ENCODE measurements around the gene CNST.

CNST gene

GRCh38 chr1:246577082-246577719, 10.9 kb downstream of the CNST start:
- TF ChIP-seq, protein P1, sequence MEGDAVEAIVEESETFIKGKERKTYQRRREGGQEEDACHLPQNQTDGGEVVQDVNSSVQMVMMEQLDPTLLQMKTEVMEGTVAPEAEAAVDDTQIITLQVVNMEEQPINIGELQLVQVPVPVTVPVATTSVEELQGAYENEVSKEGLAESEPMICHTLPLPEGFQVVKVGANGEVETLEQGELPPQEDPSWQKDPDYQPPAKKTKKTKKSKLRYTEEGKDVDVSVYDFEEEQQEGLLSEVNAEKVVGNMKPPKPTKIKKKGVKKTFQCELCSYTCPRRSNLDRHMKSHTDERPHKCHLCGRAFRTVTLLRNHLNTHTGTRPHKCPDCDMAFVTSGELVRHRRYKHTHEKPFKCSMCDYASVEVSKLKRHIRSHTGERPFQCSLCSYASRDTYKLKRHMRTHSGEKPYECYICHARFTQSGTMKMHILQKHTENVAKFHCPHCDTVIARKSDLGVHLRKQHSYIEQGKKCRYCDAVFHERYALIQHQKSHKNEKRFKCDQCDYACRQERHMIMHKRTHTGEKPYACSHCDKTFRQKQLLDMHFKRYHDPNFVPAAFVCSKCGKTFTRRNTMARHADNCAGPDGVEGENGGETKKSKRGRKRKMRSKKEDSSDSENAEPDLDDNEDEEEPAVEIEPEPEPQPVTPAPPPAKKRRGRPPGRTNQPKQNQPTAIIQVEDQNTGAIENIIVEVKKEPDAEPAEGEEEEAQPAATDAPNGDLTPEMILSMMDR (IDR thresholded peaks at IDR 0.05) = no peak
- Histone ChIP-seq H3K27ac (no peak overlapping the region), H3K4me3 (no peak overlapping the region)
- no peak for DNase-seq (ENCODE audit: low spot score)

GRCh38 chr1:246577720-246578106, 11.5 kb downstream of the CNST start:
- H3K4me3 ChIP-seq = no peak overlapping the region
- no peak for DNase-seq (ENCODE audit: low spot score)
- TF ChIP-seq, protein P1 (IDR thresholded peaks at IDR 0.05) = no peak
- H3K27ac ChIP-seq = no peak overlapping the region

DNA sequence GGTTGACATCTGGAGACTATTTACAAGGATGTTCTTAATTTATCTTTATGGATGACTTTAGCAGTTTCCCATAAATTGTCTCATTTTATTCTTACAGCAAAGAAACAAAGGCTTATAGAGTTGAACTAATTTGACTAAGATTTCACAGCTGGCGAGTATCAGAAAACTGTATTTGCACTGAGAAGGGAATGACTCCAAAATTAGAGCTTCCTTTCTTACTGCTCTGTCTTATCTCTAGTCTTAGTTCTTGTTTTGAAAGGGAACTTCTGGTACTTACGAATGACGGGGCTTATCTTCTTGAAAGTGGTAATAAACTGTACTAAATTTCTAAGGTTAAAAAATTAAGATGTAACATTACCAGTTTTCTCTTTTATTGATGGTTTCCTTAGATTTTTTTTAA, 13.6 kb downstream of the CNST start:
- no peak for DNase-seq (ENCODE audit: low spot score)
- TF ChIP-seq, protein P1 (IDR thresholded peaks at IDR 0.05) = no peak
- peak overlapping the region; percentile 49 to 64 for H3K27ac ChIP-seq

GRCh38 chr1:246580497-246581370, 14.5 kb downstream of the CNST start:
- TF ChIP-seq, protein P1 (IDR thresholded peaks at IDR 0.05) = no peak
- H3K27ac ChIP-seq = peak overlapping the region; percentile 49 to 61
- H3K4me3 ChIP-seq = peak overlapping the region; percentile 18
- no peak for DNase-seq (ENCODE audit: low spot score)

More for the DNA sequence above, 13.6 kb downstream of the CNST start:
- no peak overlapping the region for H3K4me3 ChIP-seq

GRCh38 chr1:246582301-246583055, 16.2 kb downstream of the CNST start:
- DNase-seq (ENCODE audit: low spot score) = no peak
- Histone ChIP-seq H3K4me3 (no peak overlapping the region), H3K27ac (peak overlapping the region in 1 of 2 donors; percentile 51)
- TF ChIP-seq, protein P1 (IDR thresholded peaks at IDR 0.05) = no peak

DNA sequence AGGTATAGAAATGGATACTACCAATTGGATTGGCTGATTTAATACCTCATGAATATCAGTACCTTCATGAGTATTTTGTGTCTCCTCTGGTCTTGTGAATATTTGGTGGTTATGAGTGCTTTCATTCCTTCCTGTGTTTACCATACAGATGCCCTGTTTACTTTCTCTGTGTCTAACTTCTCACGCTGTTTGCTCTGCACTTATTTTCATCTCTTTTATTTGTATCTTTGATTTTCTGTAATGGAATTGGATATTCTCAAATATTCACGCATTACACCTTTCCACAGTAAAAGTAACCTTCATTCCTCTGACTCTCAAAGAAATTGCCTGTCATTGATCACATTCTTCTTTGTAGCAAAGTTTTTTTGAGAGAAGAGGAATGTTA, 16.8 kb downstream of the CNST start:
- Histone ChIP-seq H3K27ac (peak overlapping the region in 1 of 2 donors; percentile 63), H3K4me3 (no peak overlapping the region)
- TF ChIP-seq, protein P1 (IDR thresholded peaks at IDR 0.05) = no peak
- no peak for DNase-seq (ENCODE audit: low spot score)

Measured in coronary artery (tissue), 2 donors.